OCI-LY3 (cell line): ENCODE measurements around the gene UGT1A10.

ENCODE experiments used
- CTCF ChIP-seq: fragments of 200-600, 300-600 bp; sonication (generic); IDR thresholded peaks from 2 replicates; pipeline ENCODE4 v1.5.1; 2014; ENCODE audit warnings: antibody characterized with exemption, low read length, low read depth
- EZH2phosphoT487 ChIP-seq: fragments of 200-600 bp; shearing (Covaris generic); IDR thresholded peaks from 2 replicates; pipeline ENCODE4 v1.6.1; 2018; ENCODE audit warnings: antibody characterized with exemption, mixed run types, low read depth

GRCh38 chr2:233798335-233799086, 162.3 kb downstream of the UGT1A10 start:
- no peak for TF ChIP-seq CTCF
- TF ChIP-seq EZH2phosphoT487: no peak
